Coronary artery (tissue), 2 donors: ENCODE measurements around the gene SSC4D.
"Not testable (repeated sequence)": the region's sequence is repeated elsewhere in the genome, so short reads cannot be mapped to it uniquely, and the experiment has no call there.

Experiments used
- DNase-seq: peaks from one replicate; pipeline ENCODE4 v3.0.0-alpha.2; 2017; ENCODE audit warnings: low spot score
- H3K27ac ChIP-seq, 2 donors: fragments of 200-600 bp; sonication (generic); one replicate each; pipeline ENCODE4 v1.5.1; 2016 to 2019
- H3K4me3 ChIP-seq: fragments of 200-600 bp; sonication (generic); 2 replicates; pipeline ENCODE4 v1.5.1; 2016; ENCODE audit warnings: mild to moderate bottlenecking, moderate library complexity
- TF ChIP-seq, protein P1 (sequence below): fragments of 200-600 bp; sonication (generic); IDR thresholded peaks from one replicate; pipeline ENCODE4 v1.5.1; 2019; ENCODE audit warnings: antibody characterized with exemption

Gene SSC4D

GRCh38 chr7:76430211-76430610 is 20.7 kb upstream of the SSC4D start:
- no peak for DNase-seq
- Histone ChIP-seq H3K4me3 (no peak overlapping the region), H3K27ac (no peak overlapping the region)
- TF ChIP-seq, protein P1, sequence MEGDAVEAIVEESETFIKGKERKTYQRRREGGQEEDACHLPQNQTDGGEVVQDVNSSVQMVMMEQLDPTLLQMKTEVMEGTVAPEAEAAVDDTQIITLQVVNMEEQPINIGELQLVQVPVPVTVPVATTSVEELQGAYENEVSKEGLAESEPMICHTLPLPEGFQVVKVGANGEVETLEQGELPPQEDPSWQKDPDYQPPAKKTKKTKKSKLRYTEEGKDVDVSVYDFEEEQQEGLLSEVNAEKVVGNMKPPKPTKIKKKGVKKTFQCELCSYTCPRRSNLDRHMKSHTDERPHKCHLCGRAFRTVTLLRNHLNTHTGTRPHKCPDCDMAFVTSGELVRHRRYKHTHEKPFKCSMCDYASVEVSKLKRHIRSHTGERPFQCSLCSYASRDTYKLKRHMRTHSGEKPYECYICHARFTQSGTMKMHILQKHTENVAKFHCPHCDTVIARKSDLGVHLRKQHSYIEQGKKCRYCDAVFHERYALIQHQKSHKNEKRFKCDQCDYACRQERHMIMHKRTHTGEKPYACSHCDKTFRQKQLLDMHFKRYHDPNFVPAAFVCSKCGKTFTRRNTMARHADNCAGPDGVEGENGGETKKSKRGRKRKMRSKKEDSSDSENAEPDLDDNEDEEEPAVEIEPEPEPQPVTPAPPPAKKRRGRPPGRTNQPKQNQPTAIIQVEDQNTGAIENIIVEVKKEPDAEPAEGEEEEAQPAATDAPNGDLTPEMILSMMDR: no peak

GRCh38 chr7:76428868-76429805 is 19.6 kb upstream of the SSC4D start:
- Histone ChIP-seq H3K27ac (no peak overlapping the region), H3K4me3 (no peak overlapping the region)
- DNase-seq: no peak
- TF ChIP-seq, protein P1: no peak

- DNase-seq: no peak
- Histone ChIP-seq H3K27ac (no peak overlapping the region), H3K4me3 (no peak overlapping the region)
- TF ChIP-seq, protein P1: no peak
Observed at GRCh38 chr7:76428149-76428823, 18.8 kb upstream of the SSC4D start.

GRCh38 chr7:76427635-76428034 is 18.1 kb upstream of the SSC4D start:
- no peak overlapping the region for H3K27ac ChIP-seq
- no peak for DNase-seq
- TF ChIP-seq, protein P1: no peak
- no peak overlapping the region for H3K4me3 ChIP-seq

- TF ChIP-seq, protein P1: no peak
- no peak for DNase-seq
- Histone ChIP-seq H3K27ac (no peak overlapping the region), H3K4me3 (no peak overlapping the region)
Observed at GRCh38 chr7:76426246-76426645, 16.7 kb upstream of the SSC4D start.

DNA sequence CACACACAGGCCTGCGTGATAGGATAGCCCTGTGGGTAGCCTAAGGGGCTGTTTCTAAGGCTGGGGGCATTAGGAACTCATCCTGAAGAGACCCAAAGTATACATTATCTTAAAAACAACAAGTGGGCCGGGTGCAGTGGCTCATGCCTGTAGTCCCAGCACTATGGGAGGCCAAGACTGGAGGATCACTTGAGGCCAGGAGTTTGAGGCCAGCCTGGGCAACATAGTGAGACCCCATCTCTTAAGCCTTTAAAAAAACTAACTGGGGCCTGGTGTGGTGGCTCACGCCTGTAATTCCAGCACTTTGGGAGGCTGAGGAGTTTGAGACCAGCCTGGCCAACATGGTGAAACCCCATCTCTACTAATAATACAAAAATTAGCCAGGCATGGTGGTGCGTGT is 16.1 kb upstream of the SSC4D start:
- H3K4me3 ChIP-seq, DNase-seq, H3K27ac ChIP-seq: not testable (repeated sequence)

- TF ChIP-seq, protein P1: no peak
- no peak overlapping the region for H3K27ac ChIP-seq
- DNase-seq: no peak
- no peak overlapping the region for H3K4me3 ChIP-seq
Observed at GRCh38 chr7:76425156-76425555, 15.7 kb upstream of the SSC4D start.
